DOHH2 (cell line): ENCODE measurements around the gene DPPA2.

Experiments used
- H3F3A ChIP-seq: fragments of 200-600 bp; sonication (generic), shearing (Covaris generic); 2 replicates; pipeline ENCODE4 v1.6.0; 2016; ENCODE audit warnings: antibody characterized with exemption, mild to moderate bottlenecking; ENCODE audit not compliant: control insufficient read depth, insufficient read depth
- H3K27ac ChIP-seq: fragments of 200-600 bp; sonication (generic); 2 replicates; pipeline ENCODE4 v1.5.1; 2014; ENCODE audit warnings: low read depth, mild to moderate bottlenecking, low read length, moderate library complexity
- H3K27me3 ChIP-seq: fragments of 200-600 bp; sonication (generic); 2 replicates; pipeline ENCODE4 v1.6.1; 2014; ENCODE audit warnings: mild to moderate bottlenecking, low read length, mixed read lengths; ENCODE audit not compliant: control insufficient read depth
- H3K36me3 ChIP-seq: fragments of 200-600 bp; sonication (generic); 2 replicates; pipeline ENCODE4 v1.6.1; 2014; ENCODE audit warnings: mild to moderate bottlenecking, low read length, moderate library complexity, mixed read lengths; ENCODE audit not compliant: control insufficient read depth
- H3K4me1 ChIP-seq: fragments of 200-600 bp; sonication (generic); 2 replicates; pipeline ENCODE4 v1.6.1; 2014; ENCODE audit warnings: mild to moderate bottlenecking, low read length, mixed read lengths; ENCODE audit not compliant: control insufficient read depth
- H3K4me2 ChIP-seq: fragments of 200-600 bp; sonication (generic); 2 replicates; pipeline ENCODE4 v1.6.0; 2014; ENCODE audit warnings: mild to moderate bottlenecking, low read length, moderate library complexity
- H3K4me3 ChIP-seq: fragments of 200-600 bp; sonication (generic); 2 replicates; pipeline ENCODE4 v1.5.1; 2014; ENCODE audit warnings: mild to moderate bottlenecking, low read length, mixed read lengths
- H3K79me2 ChIP-seq: fragments of 200-600 bp; sonication (generic); 2 replicates; pipeline ENCODE4 v1.6.1; 2014; ENCODE audit warnings: mild to moderate bottlenecking, low read length, mixed read lengths; ENCODE audit not compliant: control insufficient read depth
- H3K9me2 ChIP-seq: fragments of 200-600 bp; sonication (generic); replicated peaks from 2 replicates; pipeline ENCODE4 v1.6.1; 2014; ENCODE audit warnings: mild to moderate bottlenecking, low read length, mixed read lengths; ENCODE audit not compliant: control insufficient read depth
- H3K9me3 ChIP-seq: fragments of 200-600 bp; sonication (generic); 2 replicates; pipeline ENCODE4 v1.6.1; 2014; ENCODE audit warnings: antibody characterized with exemption, low read length, mixed read lengths; ENCODE audit not compliant: control insufficient read depth, insufficient read depth
- H4K20me1 ChIP-seq: fragments of 200-600 bp; sonication (generic); 2 replicates; pipeline ENCODE4 v1.6.0; 2014; ENCODE audit warnings: low read depth, mild to moderate bottlenecking, antibody characterized with exemption, low read length, moderate library complexity; ENCODE audit not compliant: control insufficient read depth, insufficient read depth
- EZH2phosphoT487 ChIP-seq: fragments of 200-600 bp; sonication (generic); IDR thresholded peaks from 2 replicates; pipeline ENCODE4 v1.6.1; 2017; ENCODE audit warnings: borderline replicate concordance, mild to moderate bottlenecking, antibody characterized with exemption, low read length, moderate library complexity, mixed read lengths
- TF ChIP-seq, protein P1 (sequence below): fragments of 200-600 bp; sonication (generic); IDR thresholded peaks from one replicate; pipeline ENCODE4 v1.5.1; 2014; ENCODE audit warnings: antibody characterized with exemption, mild to moderate bottlenecking, low read depth, low read length; ENCODE audit not compliant: poor library complexity, severe bottlenecking

The DPPA2 gene

DNA sequence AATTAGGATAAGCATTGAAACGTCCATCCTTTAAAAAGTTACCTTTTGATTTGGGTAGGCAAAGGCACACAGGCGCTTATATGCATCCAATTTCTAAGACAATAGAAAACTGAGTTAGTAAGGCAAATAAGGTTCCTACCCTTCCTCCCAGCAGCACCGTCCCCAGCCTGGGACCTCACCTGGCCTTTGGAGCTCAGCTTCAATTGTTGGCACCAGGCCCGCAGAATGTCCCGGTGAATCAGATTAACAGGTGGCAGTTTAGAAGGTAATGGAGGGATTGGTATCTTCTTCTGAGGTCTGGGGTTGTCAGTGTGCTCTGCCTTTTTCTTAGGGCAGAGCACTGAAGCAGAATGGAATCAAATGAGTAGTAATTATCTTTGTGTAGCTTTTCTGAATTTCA is 15.4 kb upstream of the DPPA2 start:
- no peaks in the 10 kb centered on the region for H3K27me3 ChIP-seq
- TF ChIP-seq, protein P1, sequence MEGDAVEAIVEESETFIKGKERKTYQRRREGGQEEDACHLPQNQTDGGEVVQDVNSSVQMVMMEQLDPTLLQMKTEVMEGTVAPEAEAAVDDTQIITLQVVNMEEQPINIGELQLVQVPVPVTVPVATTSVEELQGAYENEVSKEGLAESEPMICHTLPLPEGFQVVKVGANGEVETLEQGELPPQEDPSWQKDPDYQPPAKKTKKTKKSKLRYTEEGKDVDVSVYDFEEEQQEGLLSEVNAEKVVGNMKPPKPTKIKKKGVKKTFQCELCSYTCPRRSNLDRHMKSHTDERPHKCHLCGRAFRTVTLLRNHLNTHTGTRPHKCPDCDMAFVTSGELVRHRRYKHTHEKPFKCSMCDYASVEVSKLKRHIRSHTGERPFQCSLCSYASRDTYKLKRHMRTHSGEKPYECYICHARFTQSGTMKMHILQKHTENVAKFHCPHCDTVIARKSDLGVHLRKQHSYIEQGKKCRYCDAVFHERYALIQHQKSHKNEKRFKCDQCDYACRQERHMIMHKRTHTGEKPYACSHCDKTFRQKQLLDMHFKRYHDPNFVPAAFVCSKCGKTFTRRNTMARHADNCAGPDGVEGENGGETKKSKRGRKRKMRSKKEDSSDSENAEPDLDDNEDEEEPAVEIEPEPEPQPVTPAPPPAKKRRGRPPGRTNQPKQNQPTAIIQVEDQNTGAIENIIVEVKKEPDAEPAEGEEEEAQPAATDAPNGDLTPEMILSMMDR: no peak
- TF ChIP-seq EZH2phosphoT487: no peak
- H3K4me2 ChIP-seq: no peak overlapping the region
- H3K9me2 ChIP-seq: no peaks in the 10 kb centered on the region
- no peaks in the 10 kb centered on the region for H3F3A ChIP-seq
- H3K9me3 ChIP-seq: no peaks in the 10 kb centered on the region
- H3K79me2 ChIP-seq: no peaks in the 10 kb centered on the region
- H3K27ac ChIP-seq: no peak overlapping the region
- no peaks in the 10 kb centered on the region for H4K20me1 ChIP-seq
- H3K4me3 ChIP-seq: no peak overlapping the region
- H3K36me3 ChIP-seq: no peaks in the 10 kb centered on the region
- H3K4me1 ChIP-seq: no peaks in the 10 kb centered on the region

DNA sequence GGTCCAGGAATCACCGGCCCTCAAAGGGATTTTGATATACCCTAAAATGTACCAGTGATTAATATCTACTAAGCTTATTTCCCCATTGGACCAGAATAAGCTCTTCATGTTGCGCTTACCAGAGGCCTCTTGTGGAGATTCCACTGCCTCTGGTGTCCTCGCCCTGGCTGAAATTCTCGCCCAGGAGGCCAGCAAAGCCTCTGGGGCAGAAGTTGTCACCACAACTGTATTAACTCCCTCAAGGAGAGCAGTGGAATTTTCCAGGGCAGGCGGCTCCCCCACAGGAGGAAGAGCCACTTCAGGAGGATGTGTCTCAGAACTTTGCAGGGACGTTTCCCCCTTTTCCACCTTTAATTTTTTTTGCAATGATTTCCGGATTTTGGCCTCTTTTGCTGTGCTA is 14.1 kb upstream of the DPPA2 start:
- Histone ChIP-seq H3K4me2 (no peak overlapping the region), H3F3A (no peaks in the 10 kb centered on the region), H3K27ac (no peak overlapping the region), H3K4me1 (no peaks in the 10 kb centered on the region), H3K9me2 (no peaks in the 10 kb centered on the region), H4K20me1 (no peaks in the 10 kb centered on the region), H3K9me3 (no peaks in the 10 kb centered on the region), H3K27me3 (no peaks in the 10 kb centered on the region), H3K4me3 (no peak overlapping the region), H3K79me2 (no peaks in the 10 kb centered on the region), H3K36me3 (no peaks in the 10 kb centered on the region)
- TF ChIP-seq EZH2phosphoT487: no peak
- TF ChIP-seq, protein P1: no peak

DNA sequence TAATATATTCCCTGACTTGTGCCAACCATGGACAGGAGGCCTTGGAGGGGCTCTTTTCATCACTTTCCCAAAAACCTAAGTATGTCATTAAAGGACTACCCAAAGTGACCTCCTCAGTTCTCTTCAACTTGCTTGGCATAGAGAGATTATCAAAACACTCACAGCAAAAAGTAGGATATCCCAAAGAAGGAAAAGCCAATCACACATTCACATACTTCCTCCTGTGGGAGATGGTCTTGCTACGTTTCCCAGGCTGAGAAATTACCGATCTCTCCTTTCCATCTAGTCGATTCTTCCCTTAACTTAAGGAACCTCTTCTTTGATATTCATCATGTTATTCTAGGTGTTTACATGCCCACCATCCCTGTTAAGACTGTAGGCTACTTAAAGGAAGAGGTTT is 11.9 kb upstream of the DPPA2 start:
- no peaks in the 10 kb centered on the region for H3K36me3 ChIP-seq
- H4K20me1 ChIP-seq: no peaks in the 10 kb centered on the region
- no peaks in the 10 kb centered on the region for H3K79me2 ChIP-seq
- no peaks in the 10 kb centered on the region for H3K9me2 ChIP-seq
- TF ChIP-seq, protein P1: no peak
- no peak for TF ChIP-seq EZH2phosphoT487
- H3K4me2 ChIP-seq: no peak overlapping the region
- H3K4me1 ChIP-seq: no peaks in the 10 kb centered on the region
- no peaks in the 10 kb centered on the region for H3K27me3 ChIP-seq
- H3K27ac ChIP-seq: no peak overlapping the region
- H3F3A ChIP-seq: no peaks in the 10 kb centered on the region
- H3K9me3 ChIP-seq: no peaks in the 10 kb centered on the region
- H3K4me3 ChIP-seq: no peak overlapping the region

DNA sequence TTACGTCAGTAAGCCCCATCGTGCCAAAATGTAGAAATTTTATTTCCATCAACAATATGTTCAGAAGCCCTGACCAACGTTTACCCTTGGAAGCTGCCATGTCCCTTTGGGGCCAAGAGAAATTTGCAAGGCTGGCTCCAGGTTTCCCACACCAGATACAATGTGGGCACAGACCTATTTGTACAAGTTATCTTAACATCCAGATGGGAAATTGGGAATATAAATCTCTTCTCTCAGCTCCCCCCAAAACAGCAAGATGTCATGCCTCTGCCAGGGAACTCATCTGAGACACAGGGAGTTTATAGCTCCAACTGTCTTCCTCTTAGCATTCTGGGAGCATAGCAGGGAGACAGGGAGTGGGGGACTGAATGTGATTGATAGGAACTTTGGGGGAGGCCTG is 9.3 kb upstream of the DPPA2 start:
- Histone ChIP-seq H3K9me2 (no peaks in the 10 kb centered on the region), H3K79me2 (no peaks in the 10 kb centered on the region), H3K9me3 (no peaks in the 10 kb centered on the region), H3K4me3 (no peak overlapping the region), H3K4me1 (no peaks in the 10 kb centered on the region), H3F3A (no peaks in the 10 kb centered on the region), H3K27me3 (no peaks in the 10 kb centered on the region), H3K4me2 (no peak overlapping the region), H3K27ac (no peak overlapping the region), H4K20me1 (no peaks in the 10 kb centered on the region), H3K36me3 (no peaks in the 10 kb centered on the region)
- TF ChIP-seq EZH2phosphoT487: no peak
- TF ChIP-seq, protein P1: no peak
